Kidney (tissue), 14 donors: ENCODE data around the gene RPTOR. TPM values are rescaled to one million over a fixed set of nuclear protein-coding genes. Genes with fewer than 3 reads are reported as not detected.

Experiments
- DNase-seq, 5 donors: peaks; one replicate each; pipeline ENCODE4 v3.0.0-alpha.2; 2013 to 2020
- FAIRE-seq: peaks from 2 replicates; lab custom pipeline; 2012; peaks lifted over from hg19 to GRCh38; lab: Jason Lieb, UNC
- H3K27ac ChIP-seq, 2 donors: one replicate each; pipeline ENCODE4 v1.7.0; 2013; ENCODE audit warnings: low read depth in 2 of 2, low read length in 2 of 2, inconsistent platforms in 1 of 2
- H3K27me3 ChIP-seq: one replicate; pipeline ENCODE4 v1.7.1; 2013; ENCODE audit warnings: low read length, inconsistent platforms; ENCODE audit not compliant: control insufficient read depth, insufficient read depth
- H3K36me3 ChIP-seq, 3 donors: one replicate each; pipeline versions ENCODE4 v1.7.0 to v1.7.1; 2013; ENCODE audit warnings: low read length in 3 of 3, control low read depth in 1 of 3, inconsistent platforms in 1 of 3; ENCODE audit not compliant: insufficient read depth in 3 of 3, control insufficient read depth in 2 of 3
- H3K4me1 ChIP-seq, 3 donors: one replicate each; pipeline versions ENCODE4 v1.7.0 to v1.7.1; 2013; ENCODE audit warnings: low read length in 3 of 3, inconsistent platforms in 1 of 3, low read depth in 1 of 3; ENCODE audit not compliant: control insufficient read depth in 2 of 3, insufficient read depth in 2 of 3
- H3K4me3 ChIP-seq, 3 donors: one replicate each; pipeline versions ENCODE4 v1.7.0 to v1.8.1; 2013; ENCODE audit warnings: low read length in 3 of 3, control low read depth in 1 of 3, inconsistent platforms in 1 of 3
- H3K9ac ChIP-seq, 3 donors: one replicate each; pipeline versions ENCODE4 v1.7.0 to v1.7.1; 2013; ENCODE audit warnings: low read length in 3 of 3, control low read depth in 1 of 3, inconsistent platforms in 1 of 3
- H3K9me3 ChIP-seq, 3 donors: one replicate each; pipeline versions ENCODE4 v1.7.0 to v1.7.1; 2013; ENCODE audit warnings: low read length in 3 of 3, control low read depth in 1 of 3, inconsistent platforms in 1 of 3; ENCODE audit not compliant: control insufficient read depth in 2 of 3, insufficient read depth in 1 of 3
- CTCF ChIP-seq: IDR thresholded peaks from 3 replicates; pipeline ENCODE4 v1.5.1; 2012; ENCODE audit warnings: mild to moderate bottlenecking, moderate library complexity, borderline replicate concordance; ENCODE audit not compliant: insufficient read depth; ENCODE audit errors: extremely low read depth
- intact Hi-C: fragments of 100-400 bp; cut with DNase I; formaldehyde crosslinking; loops from one replicate; pipeline ENCODE4 v1.11.1; 2022
- polyA plus RNA-seq: library from polyadenylated mRNA; stranded (reverse); fragments of 350-450 nt; fragmentation: Illumina TruSeq; extraction: RNeasy Lipid Tissue Mini Kit (QIAGEN cat#74804); gene quantifications from one replicate; pipeline ENCODE4 v1.2.3, GENCODE V29; 2014; ENCODE audit warnings: low read depth, low replicate concordance; ENCODE audit not compliant: insufficient read depth
- total RNA-seq: library from RNA; stranded (reverse); fragmentation: NEBNext Ultra II Directional; extraction: Animal tissue kit (Norgen Biotek cat#: 25700); gene quantifications from one replicate; pipeline ENCODE4 v1.2.1, GENCODE V29; 2021
- donor health status: control.
- donor health status: control.
- donor health status: control.
- donor health status: control.
- donor health status: control.
- donor health status: DM: yes; HTN: yes; CAD: no.
- donor health status: Normal renal cell carcinoma (clear cell type).

Gene RPTOR
- total and polyA plus RNA-seq, 2 donors from 2014 or later: 5.5 to 37.6 TPM

- H3K4me1 ChIP-seq: no peaks in the 10 kb centered on the region
- FAIRE-seq (no peak), DNase-seq (peak in 1 of 5 donors; percentile 45)
- H3K36me3 ChIP-seq: peaks cover 0 to 4% (median 0%) of the 10 kb centered on the region in 3 donors
- no peak for TF ChIP-seq CTCF
- no peaks in the 10 kb centered on the region for H3K27me3 ChIP-seq
- H3K9me3 ChIP-seq: no peaks in the 10 kb centered on the region
- no peak overlapping the region for H3K27ac ChIP-seq
- intact Hi-C loops: no loop called here
- no peak overlapping the region for H3K9ac ChIP-seq
- H3K4me3 ChIP-seq: no peak overlapping the region
Observed at GRCh38 chr17:80839511-80839941, 294.9 kb downstream of the RPTOR start.

DNA sequence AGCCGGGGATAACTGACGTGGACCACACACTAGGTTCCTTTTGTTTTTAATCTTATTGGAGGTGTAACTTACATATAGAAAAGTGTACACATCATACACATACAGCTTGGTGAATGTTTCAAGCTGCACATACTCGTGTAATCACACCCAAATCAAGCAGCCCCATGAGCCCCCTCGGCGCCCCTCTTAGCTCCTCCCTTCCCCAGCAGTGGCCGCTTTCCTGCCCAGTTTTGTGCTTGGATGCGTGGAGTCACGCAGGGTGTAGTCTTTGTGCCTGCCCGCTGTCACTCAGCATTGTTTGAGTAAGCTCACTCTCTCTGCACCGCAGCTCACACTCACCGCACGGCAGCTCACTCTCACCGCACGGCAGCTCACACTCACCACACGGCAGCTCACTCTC lies 295.3 kb downstream of the RPTOR start:
- intact Hi-C loops: no loop called here
- Histone ChIP-seq H3K9me3 (no peaks in the 10 kb centered on the region), H3K36me3 (peaks cover 0 to 4% (median 0%) of the 10 kb centered on the region in 3 donors), H3K9ac (no peak overlapping the region), H3K27me3 (no peaks in the 10 kb centered on the region), H3K4me3 (no peak overlapping the region), H3K4me1 (no peaks in the 10 kb centered on the region), H3K27ac (no peak overlapping the region)
- DNase-seq (peak in 1 of 5 donors; percentile 26), FAIRE-seq (no peak)
- TF ChIP-seq CTCF: no peak

GRCh38 chr17:80842456-80843013 lies 297.9 kb downstream of the RPTOR start:
- Histone ChIP-seq H3K36me3 (peaks cover 0 to 4% (median 3%) of the 10 kb centered on the region in 3 donors), H3K9me3 (no peaks in the 10 kb centered on the region), H3K4me3 (no peak overlapping the region), H3K4me1 (no peaks in the 10 kb centered on the region), H3K27me3 (no peaks in the 10 kb centered on the region), H3K9ac (no peak overlapping the region), H3K27ac (no peak overlapping the region)
- intact Hi-C loops: no loop called here
- DNase-seq (peak in 1 of 5 donors; percentile 48), FAIRE-seq (no peak)
- no peak for TF ChIP-seq CTCF
